Inflammatory macrophage treated with lipopolysaccharide for 4 hours (primary cell): ENCODE results near the gene KCNJ1.

Experiments used
- DNase-seq: peaks from one replicate; pipeline ENCODE4 v3.0.0-alpha.2; 2020

Gene KCNJ1

GRCh38 chr11:128846985-128847384 lies 20.1 kb downstream of the KCNJ1 start:
- DNase-seq = no peak

DNA sequence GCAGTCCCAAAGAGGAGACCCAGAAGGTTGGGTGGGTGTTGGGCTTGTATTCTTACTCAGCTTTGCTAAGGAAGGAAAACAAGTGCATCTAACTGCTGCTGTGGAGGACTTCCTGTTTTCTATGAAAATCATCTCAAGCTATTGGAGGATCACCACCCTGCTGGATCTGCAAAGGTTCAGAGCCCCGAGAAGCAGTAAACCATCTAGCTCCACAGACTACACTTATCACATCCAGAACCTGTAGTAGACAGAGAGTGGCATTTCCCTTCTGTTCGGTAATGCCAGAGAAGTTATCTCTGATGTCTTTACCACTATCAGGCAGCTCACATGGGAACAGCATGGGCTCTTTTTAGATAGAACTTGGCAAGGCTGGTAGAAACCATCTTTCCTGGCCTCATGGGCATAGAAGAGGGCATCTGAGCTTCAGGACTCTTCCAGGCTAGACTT lies 21.7 kb downstream of the KCNJ1 start:
- no peak for DNase-seq

- no peak for DNase-seq
Observed at GRCh38 chr11:128843198-128843785, 23.8 kb downstream of the KCNJ1 start.

DNA sequence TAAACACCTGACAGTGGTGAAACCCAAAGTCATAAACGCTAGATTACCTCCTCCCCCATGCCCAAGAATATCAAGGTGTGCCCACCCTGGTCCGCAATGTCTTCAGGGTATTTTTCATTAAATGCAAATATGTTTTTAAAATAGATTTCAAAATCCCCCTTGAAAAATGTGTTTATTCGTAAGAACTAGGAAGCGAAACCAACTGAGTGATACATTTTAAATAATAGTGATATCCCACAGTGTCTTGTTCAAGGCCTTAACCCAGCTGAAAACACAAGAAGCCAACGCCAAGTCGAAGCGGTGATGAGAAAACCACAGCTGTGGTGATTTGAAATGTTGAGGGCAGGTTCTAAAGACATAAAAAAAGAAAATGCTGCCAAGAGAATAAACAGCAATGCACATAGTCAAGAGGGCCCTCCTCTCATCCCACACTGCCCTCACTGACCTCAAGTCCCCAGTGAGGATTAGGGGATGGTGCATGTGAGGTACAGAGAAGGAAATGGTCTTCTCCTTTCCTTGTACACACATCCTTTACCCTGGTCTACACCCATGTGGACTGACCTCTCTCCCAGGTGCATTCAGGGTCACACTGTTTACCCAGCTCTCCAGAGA lies 25.5 kb downstream of the KCNJ1 start:
- DNase-seq = no peak

GRCh38 chr11:128840783-128841182 lies 26.3 kb downstream of the KCNJ1 start:
- no peak for DNase-seq

DNA sequence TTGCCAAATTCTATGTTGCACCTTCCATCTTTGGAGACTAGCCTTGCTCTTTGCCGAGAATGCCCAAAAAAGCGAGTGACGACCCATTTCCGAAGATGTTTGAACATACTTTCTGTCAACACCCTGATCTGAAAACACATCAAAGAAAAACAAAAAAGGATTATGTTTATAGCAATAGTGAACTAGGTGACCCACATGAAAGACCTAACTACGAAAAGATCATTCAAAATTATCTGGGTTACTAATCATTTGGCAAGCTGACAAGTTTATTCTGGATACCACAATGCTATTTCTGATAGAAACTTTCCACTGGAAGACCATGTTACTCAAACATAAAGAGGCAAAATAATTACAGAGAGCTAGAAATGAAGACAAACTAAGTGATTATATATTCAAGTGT lies 27.0 kb downstream of the KCNJ1 start:
- DNase-seq = no peak

GRCh38 chr11:128839081-128839480 lies 28.0 kb downstream of the KCNJ1 start:
- DNase-seq = no peak

- DNase-seq = peak; percentile 21
Observed at GRCh38 chr11:128837627-128838026, 29.5 kb downstream of the KCNJ1 start.

DNA sequence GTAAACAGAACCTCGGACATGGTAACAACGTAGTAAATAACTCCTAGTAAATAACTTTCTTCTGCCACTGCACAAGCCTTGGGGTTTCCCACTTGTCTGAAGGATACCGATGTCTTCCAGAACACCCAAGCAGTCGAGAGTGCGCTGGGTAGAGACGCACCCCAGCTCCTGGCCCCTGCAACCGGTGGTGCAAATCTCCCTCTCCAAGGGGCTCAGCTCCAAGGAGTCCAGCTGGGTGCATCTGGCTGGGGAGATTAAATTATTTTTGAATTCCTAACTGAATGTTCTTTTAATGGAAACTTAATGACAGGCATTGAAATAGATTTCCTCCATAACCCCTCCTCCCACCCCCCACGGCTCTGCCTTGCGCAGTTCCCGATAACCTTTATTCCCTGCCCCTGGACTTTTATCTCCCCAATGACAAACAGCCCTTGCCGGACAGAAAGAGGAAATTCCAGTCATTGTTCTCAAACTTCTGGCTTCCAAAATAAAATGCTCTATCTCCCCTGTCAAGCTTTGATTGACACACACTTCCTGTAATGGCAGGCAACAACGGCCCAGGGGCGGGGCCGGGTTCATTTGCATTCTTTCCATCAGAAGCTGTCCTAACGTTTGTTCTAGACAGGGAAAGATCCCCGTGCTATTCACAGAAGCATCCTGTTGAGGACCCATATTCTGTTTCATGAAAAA lies 31.2 kb downstream of the KCNJ1 start:
- no peak for DNase-seq

DNA sequence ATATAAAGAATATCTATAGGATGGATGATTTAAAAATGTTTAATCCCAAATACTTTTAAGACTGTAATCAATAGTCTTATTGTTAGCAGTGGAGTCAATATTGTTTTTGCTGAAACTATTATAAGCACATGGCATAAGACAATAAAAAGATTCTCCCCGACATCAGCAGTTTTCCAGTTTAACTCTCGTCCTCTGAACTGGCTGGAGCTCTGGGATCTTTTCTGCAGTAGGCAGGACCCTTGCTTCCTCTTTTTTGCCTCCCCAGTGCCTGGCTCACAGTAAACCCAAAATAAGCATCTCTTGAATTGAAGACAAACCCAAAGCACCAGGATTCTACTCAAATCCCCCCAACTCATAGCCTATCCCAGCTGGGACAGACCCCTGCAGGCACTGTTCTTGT lies 32.9 kb downstream of the KCNJ1 start:
- DNase-seq = peak; percentile 11

GRCh38 chr11:128832121-128832497 lies 35.0 kb downstream of the KCNJ1 start:
- DNase-seq = no peak

- peak; percentile 79 for DNase-seq
Observed at GRCh38 chr11:128831174-128832120, 35.6 kb downstream of the KCNJ1 start.

DNA sequence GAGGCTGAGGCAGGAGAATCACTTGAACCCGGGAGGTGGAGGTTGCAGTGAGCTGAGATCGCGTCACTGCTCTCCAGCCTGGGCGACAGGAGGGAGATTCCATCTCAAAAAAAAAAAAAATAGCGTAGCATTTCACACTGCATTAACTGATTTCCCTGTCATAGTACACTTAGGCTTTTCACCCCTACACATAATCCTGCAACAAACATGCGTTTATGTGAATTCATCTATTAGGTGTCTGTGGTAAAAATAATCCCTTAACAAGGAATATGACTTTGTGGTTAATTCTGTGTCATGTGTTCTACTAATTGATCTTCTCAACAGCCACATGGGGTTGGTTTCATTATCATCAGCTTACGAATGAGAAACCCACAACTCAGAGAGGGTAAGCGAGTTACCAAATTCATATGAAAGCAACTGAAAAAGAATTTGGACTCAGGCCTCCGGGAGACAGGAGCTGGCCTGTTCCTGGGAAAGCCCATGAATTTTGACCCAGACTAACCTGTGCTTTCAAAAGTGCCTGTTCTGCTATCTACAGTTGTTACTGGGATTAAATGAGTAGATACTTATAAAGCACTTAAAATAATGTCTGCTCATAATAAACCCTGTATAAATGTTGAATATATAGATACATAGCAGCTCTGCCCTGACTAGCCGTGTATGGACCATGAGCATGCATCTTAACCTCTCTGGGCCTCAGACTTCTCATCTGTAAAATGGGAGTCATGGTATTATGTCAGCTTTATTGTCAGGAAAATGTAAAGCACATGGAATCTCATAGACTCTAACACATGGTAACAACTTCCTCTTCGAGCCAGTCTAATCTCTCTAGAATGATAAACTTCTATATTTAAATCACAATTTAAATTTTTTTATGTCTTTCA lies 36.6 kb downstream of the KCNJ1 start:
- no peak for DNase-seq

DNA sequence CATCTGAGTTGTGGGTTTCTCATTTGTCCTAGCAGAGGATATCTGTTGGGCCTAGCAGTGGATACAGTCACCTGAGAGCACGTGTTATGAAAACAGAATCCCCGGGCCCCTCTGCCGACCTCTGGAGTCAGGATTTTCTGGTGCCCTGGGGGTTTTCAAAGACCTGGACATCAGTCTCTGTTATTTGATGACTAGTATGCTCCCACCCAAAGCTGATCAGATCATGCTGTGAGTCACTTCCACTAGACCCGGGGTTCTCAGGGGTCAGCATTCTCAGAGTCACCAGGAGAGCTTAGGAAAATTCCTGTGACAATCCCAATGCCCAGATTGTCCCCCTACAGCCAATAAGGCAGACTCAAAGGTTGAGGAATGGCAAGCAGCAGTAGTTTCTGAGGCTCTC lies 38.7 kb downstream of the KCNJ1 start:
- no peak for DNase-seq

DNA sequence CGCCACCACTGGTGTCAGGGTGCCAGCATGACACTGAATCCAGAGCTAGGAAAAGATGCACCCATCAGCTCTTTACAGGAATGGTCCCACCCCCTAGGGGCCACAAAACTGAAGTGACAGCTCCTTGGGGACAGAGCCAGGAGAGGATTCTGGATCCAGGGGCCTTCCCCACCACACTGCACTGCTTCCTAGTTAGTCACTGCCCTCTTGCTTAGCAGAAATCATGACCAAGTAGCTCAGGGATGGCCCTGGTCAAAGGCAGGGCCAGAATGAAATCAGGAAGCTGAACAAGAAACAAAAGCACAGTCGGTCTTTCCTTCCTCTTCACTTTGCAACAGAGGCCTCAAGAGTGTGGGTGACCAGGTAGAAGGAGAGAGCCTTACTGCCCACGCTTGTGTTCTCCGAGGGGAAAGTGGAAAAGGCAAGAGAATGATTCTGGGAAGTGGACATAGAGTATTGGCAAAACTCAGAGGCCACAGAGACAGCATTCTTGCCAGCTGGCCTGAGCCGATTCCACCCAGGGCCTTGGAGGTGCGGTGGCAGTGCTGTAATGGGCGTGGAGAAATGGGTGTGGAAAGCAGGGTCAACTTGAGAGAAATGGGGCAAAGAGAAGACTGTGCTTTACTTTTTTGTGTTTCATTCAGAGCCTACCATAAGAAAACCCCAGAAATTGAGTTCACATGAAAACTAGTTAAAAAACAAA lies 39.8 kb downstream of the KCNJ1 start:
- DNase-seq = peak; percentile 41

GRCh38 chr11:128825050-128825784 lies 41.9 kb downstream of the KCNJ1 start:
- DNase-seq = no peak

- DNase-seq = no peak
Observed at GRCh38 chr11:128824191-128825049, 42.7 kb downstream of the KCNJ1 start.

GRCh38 chr11:128823753-128824152 lies 43.3 kb downstream of the KCNJ1 start:
- no peak for DNase-seq

GRCh38 chr11:128822130-128822529 lies 45.0 kb downstream of the KCNJ1 start:
- DNase-seq = no peak

DNA sequence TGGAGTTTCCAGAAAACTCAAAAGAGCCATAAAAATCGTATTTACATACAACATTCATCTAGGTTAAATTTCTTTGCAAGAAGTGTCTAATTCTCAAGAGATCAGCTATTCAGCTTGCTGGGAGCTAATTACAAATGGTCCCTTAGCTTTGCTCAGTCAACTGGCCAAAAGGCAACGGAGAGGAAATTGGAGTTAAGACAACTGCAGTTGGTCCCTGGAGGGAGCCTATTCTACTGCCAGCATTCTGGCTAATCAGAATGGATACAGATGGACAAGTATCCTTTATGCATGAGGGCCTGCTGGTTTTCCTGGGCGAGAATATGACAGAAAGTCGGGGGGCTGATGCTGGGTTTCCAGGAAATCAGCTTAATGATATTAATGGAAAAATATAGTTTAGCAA lies 45.5 kb downstream of the KCNJ1 start:
- no peak for DNase-seq
